ENCODE measurements around the gene LY86.

Gene LY86

GRCh38 chr6:6556738-6557503 is 31.6 kb upstream of the LY86 start:
- Histone ChIP-seq H3K27me3 (ENCODE audit: control insufficient read depth in 2 of 2, insufficient read depth in 2 of 2, low read length in 2 of 2) (no peaks in the 10 kb centered on the region), H3K9ac (ENCODE audit: low read depth in 1 of 2, low read length in 2 of 2) (no peak overlapping the region), H3K4me1 (ENCODE audit: control insufficient read depth in 2 of 2, insufficient read depth in 2 of 2, low read length in 2 of 2) (no peaks in the 10 kb centered on the region), H3K36me3 (ENCODE audit: control insufficient read depth in 2 of 2, insufficient read depth in 2 of 2, low read length in 2 of 2) (no peaks in the 10 kb centered on the region), H3K27ac (ENCODE audit: low read depth in 2 of 2, low read length in 2 of 2) (no peak overlapping the region), H3K4me3 (ENCODE audit: low read length in 2 of 2) (no peak overlapping the region), H3K9me3 (ENCODE audit: control insufficient read depth in 2 of 2, low read length in 2 of 2) (no peaks in the 10 kb centered on the region)

GRCh38 chr6:6557504-6557839 is 31.0 kb upstream of the LY86 start:
- Histone ChIP-seq H3K27ac (ENCODE audit: low read depth in 2 of 2, low read length in 2 of 2) (no peak overlapping the region), H3K27me3 (ENCODE audit: control insufficient read depth in 2 of 2, insufficient read depth in 2 of 2, low read length in 2 of 2) (no peaks in the 10 kb centered on the region), H3K4me3 (ENCODE audit: low read length in 2 of 2) (no peak overlapping the region), H3K9ac (ENCODE audit: low read depth in 1 of 2, low read length in 2 of 2) (no peak overlapping the region), H3K4me1 (ENCODE audit: control insufficient read depth in 2 of 2, insufficient read depth in 2 of 2, low read length in 2 of 2) (no peaks in the 10 kb centered on the region), H3K9me3 (ENCODE audit: control insufficient read depth in 2 of 2, low read length in 2 of 2) (no peaks in the 10 kb centered on the region), H3K36me3 (ENCODE audit: control insufficient read depth in 2 of 2, insufficient read depth in 2 of 2, low read length in 2 of 2) (no peaks in the 10 kb centered on the region)

- no peak overlapping the region for H3K9ac ChIP-seq (ENCODE audit: low read depth in 1 of 2, low read length in 2 of 2)
- H3K27ac ChIP-seq (ENCODE audit: low read depth in 2 of 2, low read length in 2 of 2) = no peak overlapping the region
- H3K36me3 ChIP-seq (ENCODE audit: control insufficient read depth in 2 of 2, insufficient read depth in 2 of 2, low read length in 2 of 2) = no peaks in the 10 kb centered on the region
- no peak overlapping the region for H3K4me3 ChIP-seq (ENCODE audit: low read length in 2 of 2)
- no peaks in the 10 kb centered on the region for H3K4me1 ChIP-seq (ENCODE audit: control insufficient read depth in 2 of 2, insufficient read depth in 2 of 2, low read length in 2 of 2)
- no peaks in the 10 kb centered on the region for H3K9me3 ChIP-seq (ENCODE audit: control insufficient read depth in 2 of 2, low read length in 2 of 2)
- no peaks in the 10 kb centered on the region for H3K27me3 ChIP-seq (ENCODE audit: control insufficient read depth in 2 of 2, insufficient read depth in 2 of 2, low read length in 2 of 2)
Observed at GRCh38 chr6:6557886-6558285, 30.6 kb upstream of the LY86 start.

- H3K9me3 ChIP-seq (ENCODE audit: control insufficient read depth in 2 of 2, low read length in 2 of 2) = no peaks in the 10 kb centered on the region
- H3K27me3 ChIP-seq (ENCODE audit: control insufficient read depth in 2 of 2, insufficient read depth in 2 of 2, low read length in 2 of 2) = no peaks in the 10 kb centered on the region
- no peaks in the 10 kb centered on the region for H3K4me1 ChIP-seq (ENCODE audit: control insufficient read depth in 2 of 2, insufficient read depth in 2 of 2, low read length in 2 of 2)
- H3K36me3 ChIP-seq (ENCODE audit: control insufficient read depth in 2 of 2, insufficient read depth in 2 of 2, low read length in 2 of 2) = no peaks in the 10 kb centered on the region
- H3K9ac ChIP-seq (ENCODE audit: low read depth in 1 of 2, low read length in 2 of 2) = no peak overlapping the region
- H3K27ac ChIP-seq (ENCODE audit: low read depth in 2 of 2, low read length in 2 of 2) = no peak overlapping the region
- no peak overlapping the region for H3K4me3 ChIP-seq (ENCODE audit: low read length in 2 of 2)
Observed at GRCh38 chr6:6559994-6560570, 28.4 kb upstream of the LY86 start.

GRCh38 chr6:6560909-6561308 is 27.6 kb upstream of the LY86 start:
- Histone ChIP-seq H3K27me3 (ENCODE audit: control insufficient read depth in 2 of 2, insufficient read depth in 2 of 2, low read length in 2 of 2) (no peaks in the 10 kb centered on the region), H3K9ac (ENCODE audit: low read depth in 1 of 2, low read length in 2 of 2) (no peak overlapping the region), H3K4me3 (ENCODE audit: low read length in 2 of 2) (no peak overlapping the region), H3K27ac (ENCODE audit: low read depth in 2 of 2, low read length in 2 of 2) (no peak overlapping the region), H3K4me1 (ENCODE audit: control insufficient read depth in 2 of 2, insufficient read depth in 2 of 2, low read length in 2 of 2) (no peaks in the 10 kb centered on the region), H3K36me3 (ENCODE audit: control insufficient read depth in 2 of 2, insufficient read depth in 2 of 2, low read length in 2 of 2) (no peaks in the 10 kb centered on the region), H3K9me3 (ENCODE audit: control insufficient read depth in 2 of 2, low read length in 2 of 2) (no peaks in the 10 kb centered on the region)

- Histone ChIP-seq H3K4me1 (ENCODE audit: control insufficient read depth in 2 of 2, insufficient read depth in 2 of 2, low read length in 2 of 2) (no peaks in the 10 kb centered on the region), H3K9ac (ENCODE audit: low read depth in 1 of 2, low read length in 2 of 2) (no peak overlapping the region)
Observed at GRCh38 chr6:6564154-6564553, 24.4 kb upstream of the LY86 start.

GRCh38 chr6:6565069-6565468 is 23.5 kb upstream of the LY86 start:
- no peaks in the 10 kb centered on the region for H3K36me3 ChIP-seq (ENCODE audit: control insufficient read depth in 2 of 2, insufficient read depth in 2 of 2, low read length in 2 of 2)
- H3K9me3 ChIP-seq (ENCODE audit: control insufficient read depth in 2 of 2, low read length in 2 of 2) = no peaks in the 10 kb centered on the region
- H3K4me3 ChIP-seq (ENCODE audit: low read length in 2 of 2) = no peak overlapping the region

More at GRCh38 chr6:6564154-6564553, 24.4 kb upstream of the LY86 start:
- Histone ChIP-seq H3K36me3 (ENCODE audit: control insufficient read depth in 2 of 2, insufficient read depth in 2 of 2, low read length in 2 of 2) (no peaks in the 10 kb centered on the region), H3K4me3 (ENCODE audit: low read length in 2 of 2) (no peak overlapping the region), H3K27me3 (ENCODE audit: control insufficient read depth in 2 of 2, insufficient read depth in 2 of 2, low read length in 2 of 2) (no peaks in the 10 kb centered on the region), H3K9me3 (ENCODE audit: control insufficient read depth in 2 of 2, low read length in 2 of 2) (no peaks in the 10 kb centered on the region), H3K27ac (ENCODE audit: low read depth in 2 of 2, low read length in 2 of 2) (no peak overlapping the region)

GRCh38 chr6:6565488-6565887 is 23.0 kb upstream of the LY86 start:
- Histone ChIP-seq H3K9ac (ENCODE audit: low read depth in 1 of 2, low read length in 2 of 2) (no peak overlapping the region), H3K27ac (ENCODE audit: low read depth in 2 of 2, low read length in 2 of 2) (no peak overlapping the region), H3K4me1 (ENCODE audit: control insufficient read depth in 2 of 2, insufficient read depth in 2 of 2, low read length in 2 of 2) (no peaks in the 10 kb centered on the region), H3K27me3 (ENCODE audit: control insufficient read depth in 2 of 2, insufficient read depth in 2 of 2, low read length in 2 of 2) (no peaks in the 10 kb centered on the region), H3K9me3 (ENCODE audit: control insufficient read depth in 2 of 2, low read length in 2 of 2) (no peaks in the 10 kb centered on the region), H3K4me3 (ENCODE audit: low read length in 2 of 2) (no peak overlapping the region), H3K36me3 (ENCODE audit: control insufficient read depth in 2 of 2, insufficient read depth in 2 of 2, low read length in 2 of 2) (no peaks in the 10 kb centered on the region)

More at GRCh38 chr6:6565069-6565468, 23.5 kb upstream of the LY86 start:
- no peak overlapping the region for H3K9ac ChIP-seq (ENCODE audit: low read depth in 1 of 2, low read length in 2 of 2)
- H3K27ac ChIP-seq (ENCODE audit: low read depth in 2 of 2, low read length in 2 of 2) = no peak overlapping the region
- H3K4me1 ChIP-seq (ENCODE audit: control insufficient read depth in 2 of 2, insufficient read depth in 2 of 2, low read length in 2 of 2) = no peaks in the 10 kb centered on the region
- no peaks in the 10 kb centered on the region for H3K27me3 ChIP-seq (ENCODE audit: control insufficient read depth in 2 of 2, insufficient read depth in 2 of 2, low read length in 2 of 2)

GRCh38 chr6:6566766-6567165 is 21.8 kb upstream of the LY86 start:
- no peaks in the 10 kb centered on the region for H3K27me3 ChIP-seq (ENCODE audit: control insufficient read depth in 2 of 2, insufficient read depth in 2 of 2, low read length in 2 of 2)
- H3K9me3 ChIP-seq (ENCODE audit: control insufficient read depth in 2 of 2, low read length in 2 of 2) = no peaks in the 10 kb centered on the region

GRCh38 chr6:6569096-6569810 is 19.3 kb upstream of the LY86 start:
- H3K9ac ChIP-seq (ENCODE audit: low read depth in 1 of 2, low read length in 2 of 2) = no peak overlapping the region
- H3K27ac ChIP-seq (ENCODE audit: low read depth in 2 of 2, low read length in 2 of 2) = no peak overlapping the region
- H3K4me1 ChIP-seq (ENCODE audit: control insufficient read depth in 2 of 2, insufficient read depth in 2 of 2, low read length in 2 of 2) = no peaks in the 10 kb centered on the region
- H3K4me3 ChIP-seq (ENCODE audit: low read length in 2 of 2) = no peak overlapping the region
- no peaks in the 10 kb centered on the region for H3K9me3 ChIP-seq (ENCODE audit: control insufficient read depth in 2 of 2, low read length in 2 of 2)
- H3K27me3 ChIP-seq (ENCODE audit: control insufficient read depth in 2 of 2, insufficient read depth in 2 of 2, low read length in 2 of 2) = no peaks in the 10 kb centered on the region
- no peaks in the 10 kb centered on the region for H3K36me3 ChIP-seq (ENCODE audit: control insufficient read depth in 2 of 2, insufficient read depth in 2 of 2, low read length in 2 of 2)

More at GRCh38 chr6:6566766-6567165, 21.8 kb upstream of the LY86 start:
- Histone ChIP-seq H3K4me1 (ENCODE audit: control insufficient read depth in 2 of 2, insufficient read depth in 2 of 2, low read length in 2 of 2) (no peaks in the 10 kb centered on the region), H3K27ac (ENCODE audit: low read depth in 2 of 2, low read length in 2 of 2) (no peak overlapping the region), H3K4me3 (ENCODE audit: low read length in 2 of 2) (no peak overlapping the region), H3K36me3 (ENCODE audit: control insufficient read depth in 2 of 2, insufficient read depth in 2 of 2, low read length in 2 of 2) (no peaks in the 10 kb centered on the region), H3K9ac (ENCODE audit: low read depth in 1 of 2, low read length in 2 of 2) (no peak overlapping the region)

Data from mucosa of rectum (tissue), 2 donors.